AG04449 (cell line): Measurements from ENCODE around the gene TSPAN33.

Experiments used
- CTCF ChIA-PET: fragments of 350-600 bp; formaldehyde crosslinking; extraction: SDS; loops from one replicate; lab custom pipeline; 2021; ENCODE audit warnings: antibody characterized with exemption; lab: Yijun Ruan, JAX
- POLR2A ChIA-PET: fragments of 400-600, 350-600 bp; formaldehyde crosslinking; extraction: SDS; loops from one replicate; lab custom pipeline; 2020; ENCODE audit warnings: antibody characterized with exemption, inconsistent platforms; lab: Yijun Ruan, JAX
- DNase-seq: peaks from one replicate; pipeline ENCODE4 v3.0.0-alpha.2; 2010; ENCODE audit warnings: low read depth, low spot score
- H3K4me3 ChIP-seq: 2 replicates; pipeline ENCODE4 v1.5.1; 2011; ENCODE audit warnings: low read depth, mild to moderate bottlenecking, control low read depth, low read length
- CTCF ChIP-seq: IDR thresholded peaks from one replicate; pipeline ENCODE4 v1.5.1; 2011; ENCODE audit warnings: mild to moderate bottlenecking, moderate library complexity, low read length, control low read depth, inconsistent platforms; ENCODE audit not compliant: insufficient read depth; ENCODE audit errors: missing control alignments

Gene TSPAN33

GRCh38 chr7:129127154-129127553 is 17.4 kb upstream of the TSPAN33 start:
- TF ChIP-seq CTCF: no peak
- H3K4me3 ChIP-seq: no peak overlapping the region
- POLR2A ChIA-PET: no interaction called here
- CTCF ChIA-PET: interaction anchor here (1.5 kb wide), 1 partner anchor 38 kb away, joined by 3 read pairs; no protein-coding TSS in a partner anchor
- no peak for DNase-seq

- CTCF ChIA-PET: interaction anchor here (1.5 kb wide), 1 partner anchor 38 kb away, joined by 3 read pairs; no protein-coding TSS in a partner anchor
- no peak for TF ChIP-seq CTCF
- POLR2A ChIA-PET: no interaction called here
- no peak for DNase-seq
- H3K4me3 ChIP-seq: no peak overlapping the region
These were observed 16.9 kb upstream of the TSPAN33 start for GRCh38 chr7:129127601-129128000.

- no peak for DNase-seq
- no peak overlapping the region for H3K4me3 ChIP-seq
- ChIA-PET POLR2A (no interaction called here), CTCF (no interaction called here)
- TF ChIP-seq CTCF: no peak
These were observed 10.0 kb upstream of the TSPAN33 start for GRCh38 chr7:129134356-129134987.

- no peak for DNase-seq
- no peak for TF ChIP-seq CTCF
- CTCF ChIA-PET: no interaction called here
- POLR2A ChIA-PET: no interaction called here
- H3K4me3 ChIP-seq: no peak overlapping the region
These were observed 7.4 kb upstream of the TSPAN33 start for GRCh38 chr7:129136887-129137642.

- ChIA-PET POLR2A (no interaction called here), CTCF (interaction anchor here (0.8 to 3.0 kb wide), 3 partner anchors 20 to 796 kb away, joined by 3 to 15 read pairs (median 6); no protein-coding TSS in a partner anchor)
- DNase-seq: no peak
- H3K4me3 ChIP-seq: no peak overlapping the region
- no peak for TF ChIP-seq CTCF
These were observed 798 bp upstream of the TSPAN33 start for GRCh38 chr7:129143724-129144094.
